ENCODE data around the gene ALDH4A1.
A peak's percentile ranks its signal among the peaks of the same experiment; 100 is the strongest.

The ALDH4A1 gene

DNA sequence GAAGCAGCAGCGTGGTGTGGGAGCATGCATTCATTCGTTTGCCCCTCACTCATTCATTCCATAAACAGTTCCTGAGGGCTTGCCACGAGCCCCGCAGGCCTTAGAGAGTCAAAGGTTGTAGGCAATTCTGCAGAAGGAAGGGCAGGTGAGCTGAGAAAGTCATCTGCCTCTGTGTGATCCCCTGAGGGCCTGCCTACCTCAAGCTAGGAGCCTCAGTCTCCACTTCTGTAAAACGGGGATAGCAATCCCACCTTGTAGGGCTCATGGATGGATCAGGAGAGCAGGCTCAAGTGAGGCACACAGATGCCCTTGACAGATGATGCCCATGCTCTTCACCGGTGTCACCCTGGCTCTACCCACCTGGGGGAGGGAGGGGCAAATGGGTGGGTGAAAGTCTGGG, 26.6 kb upstream of the ALDH4A1 start:
- Histone ChIP-seq H3K27me3 (ENCODE audit: control insufficient read depth in 2 of 2, insufficient read depth in 2 of 2, low read length in 2 of 2) (no peaks in the 10 kb centered on the region), H3K9me3 (ENCODE audit: control insufficient read depth in 2 of 2, low read length in 2 of 2) (no peaks in the 10 kb centered on the region), H3K36me3 (ENCODE audit: control insufficient read depth in 2 of 2, insufficient read depth in 2 of 2, low read length in 2 of 2) (no peaks in the 10 kb centered on the region), H3K27ac (ENCODE audit: low read depth in 2 of 2, low read length in 2 of 2) (no peak overlapping the region), H3K4me3 (ENCODE audit: low read length in 2 of 2) (no peak overlapping the region), H3K9ac (ENCODE audit: low read depth in 1 of 2, low read length in 2 of 2) (no peak overlapping the region), H3K4me1 (ENCODE audit: control insufficient read depth in 2 of 2, insufficient read depth in 2 of 2, low read length in 2 of 2) (peaks cover 15 to 23% of the 10 kb centered on the region in 2 donors)

DNA sequence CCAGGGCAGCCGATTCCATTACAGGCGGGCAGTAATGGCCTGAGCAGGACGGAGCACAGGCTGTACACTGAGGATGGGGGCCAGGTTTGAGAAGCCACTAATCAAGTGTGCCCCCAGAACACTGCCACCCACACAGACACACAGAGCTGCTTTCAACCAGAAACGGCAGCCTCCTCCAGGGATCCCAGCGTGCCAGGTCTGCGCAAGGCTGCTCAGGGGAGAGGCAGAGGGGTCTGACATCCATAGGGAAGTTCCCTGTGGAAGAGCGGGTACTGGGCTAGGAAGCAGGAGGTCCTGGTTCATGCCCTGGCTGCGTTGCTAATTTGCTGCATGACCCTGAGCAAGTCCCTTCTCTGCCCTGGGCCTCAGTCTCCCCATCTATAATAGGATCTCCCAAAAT, 26.1 kb upstream of the ALDH4A1 start:
- Histone ChIP-seq H3K9ac (ENCODE audit: low read depth in 1 of 2, low read length in 2 of 2) (no peak overlapping the region), H3K9me3 (ENCODE audit: control insufficient read depth in 2 of 2, low read length in 2 of 2) (no peaks in the 10 kb centered on the region), H3K4me3 (ENCODE audit: low read length in 2 of 2) (no peak overlapping the region), H3K27me3 (ENCODE audit: control insufficient read depth in 2 of 2, insufficient read depth in 2 of 2, low read length in 2 of 2) (no peaks in the 10 kb centered on the region), H3K27ac (ENCODE audit: low read depth in 2 of 2, low read length in 2 of 2) (peak overlapping the region in 1 of 2 donors; percentile 88), H3K4me1 (ENCODE audit: control insufficient read depth in 2 of 2, insufficient read depth in 2 of 2, low read length in 2 of 2) (peaks cover 18 to 27% of the 10 kb centered on the region in 2 donors), H3K36me3 (ENCODE audit: control insufficient read depth in 2 of 2, insufficient read depth in 2 of 2, low read length in 2 of 2) (no peaks in the 10 kb centered on the region)

DNA sequence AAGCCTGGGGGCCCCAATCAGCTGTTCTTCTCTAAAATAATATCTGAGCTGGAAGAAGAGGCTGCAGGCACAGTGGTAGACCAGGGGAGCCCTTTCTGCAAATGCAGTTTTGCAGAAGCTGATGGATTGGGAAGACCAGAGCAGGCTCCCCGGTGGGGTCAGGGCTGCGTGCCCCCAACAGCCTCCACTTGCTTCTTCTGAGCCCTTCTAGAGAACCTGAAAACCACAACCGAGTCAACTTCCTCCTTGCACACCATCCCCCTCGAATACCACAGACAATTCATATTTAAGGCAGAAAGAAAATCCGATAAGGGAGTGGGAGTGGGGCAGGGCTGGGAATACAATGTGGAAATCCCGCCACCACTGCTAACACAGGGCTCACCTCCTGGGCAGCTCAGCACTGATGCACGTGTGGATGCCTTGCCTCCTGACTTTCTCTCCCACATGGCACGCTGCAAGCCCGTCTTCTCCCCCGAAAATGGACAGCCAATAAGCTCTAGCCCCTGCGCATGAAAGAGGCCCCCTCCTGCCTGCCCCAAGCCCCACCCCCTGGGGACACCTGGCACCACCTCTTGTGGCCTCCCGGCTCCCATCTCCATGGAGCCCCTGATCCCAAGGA, 25.4 kb upstream of the ALDH4A1 start:
- peak overlapping the region in 1 of 2 donors; percentile 63 for H3K9ac ChIP-seq (ENCODE audit: low read depth in 1 of 2, low read length in 2 of 2)

DNA sequence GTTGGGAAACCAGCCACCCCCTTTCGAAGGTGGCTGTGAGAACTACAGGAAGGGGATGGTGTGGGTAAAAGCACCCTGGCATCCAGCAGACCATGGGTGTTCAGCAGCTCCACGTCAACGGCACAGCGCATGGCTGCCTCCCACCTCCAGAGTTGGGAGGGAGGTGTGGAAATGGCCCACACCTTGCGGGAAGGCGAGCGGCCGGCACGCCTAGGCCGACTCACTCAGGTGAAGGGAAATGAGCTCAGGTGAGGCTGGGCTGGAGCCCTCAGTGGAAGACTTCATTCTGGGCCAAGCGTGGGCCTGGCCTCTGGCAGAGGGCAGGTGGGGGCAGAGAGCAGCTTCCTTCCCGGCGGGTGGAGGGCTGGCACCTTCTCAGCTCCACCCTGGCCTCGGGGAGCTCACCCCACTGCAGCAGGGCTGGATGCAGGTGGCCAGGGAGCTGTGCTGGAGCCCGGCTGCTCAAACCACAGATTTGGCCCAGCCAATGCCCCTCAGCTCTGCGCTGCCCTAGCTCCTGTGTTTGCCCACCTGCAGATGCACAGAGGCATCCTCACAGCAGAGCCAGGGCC, 24.8 kb upstream of the ALDH4A1 start:
- H3K4me3 ChIP-seq (ENCODE audit: low read length in 2 of 2) = peak overlapping the region in 1 of 2 donors; percentile 23
- peak overlapping the region; percentile 68 to 88 for H3K27ac ChIP-seq (ENCODE audit: low read depth in 2 of 2, low read length in 2 of 2)
- no peaks in the 10 kb centered on the region for H3K36me3 ChIP-seq (ENCODE audit: control insufficient read depth in 2 of 2, insufficient read depth in 2 of 2, low read length in 2 of 2)
- no peaks in the 10 kb centered on the region for H3K27me3 ChIP-seq (ENCODE audit: control insufficient read depth in 2 of 2, insufficient read depth in 2 of 2, low read length in 2 of 2)
- H3K4me1 ChIP-seq (ENCODE audit: control insufficient read depth in 2 of 2, insufficient read depth in 2 of 2, low read length in 2 of 2) = peaks cover 28 to 33% of the 10 kb centered on the region in 2 donors
- H3K9ac ChIP-seq (ENCODE audit: low read depth in 1 of 2, low read length in 2 of 2) = peak overlapping the region; percentile 37 to 63
- no peaks in the 10 kb centered on the region for H3K9me3 ChIP-seq (ENCODE audit: control insufficient read depth in 2 of 2, low read length in 2 of 2)

More for the DNA sequence above, 25.4 kb upstream of the ALDH4A1 start:
- Histone ChIP-seq H3K4me1 (ENCODE audit: control insufficient read depth in 2 of 2, insufficient read depth in 2 of 2, low read length in 2 of 2) (peaks cover 23 to 28% of the 10 kb centered on the region in 2 donors), H3K27me3 (ENCODE audit: control insufficient read depth in 2 of 2, insufficient read depth in 2 of 2, low read length in 2 of 2) (no peaks in the 10 kb centered on the region), H3K36me3 (ENCODE audit: control insufficient read depth in 2 of 2, insufficient read depth in 2 of 2, low read length in 2 of 2) (no peaks in the 10 kb centered on the region), H3K9me3 (ENCODE audit: control insufficient read depth in 2 of 2, low read length in 2 of 2) (no peaks in the 10 kb centered on the region), H3K4me3 (ENCODE audit: low read length in 2 of 2) (peak overlapping the region in 1 of 2 donors; percentile 23), H3K27ac (ENCODE audit: low read depth in 2 of 2, low read length in 2 of 2) (peak overlapping the region in 1 of 2 donors; percentile 88)

DNA sequence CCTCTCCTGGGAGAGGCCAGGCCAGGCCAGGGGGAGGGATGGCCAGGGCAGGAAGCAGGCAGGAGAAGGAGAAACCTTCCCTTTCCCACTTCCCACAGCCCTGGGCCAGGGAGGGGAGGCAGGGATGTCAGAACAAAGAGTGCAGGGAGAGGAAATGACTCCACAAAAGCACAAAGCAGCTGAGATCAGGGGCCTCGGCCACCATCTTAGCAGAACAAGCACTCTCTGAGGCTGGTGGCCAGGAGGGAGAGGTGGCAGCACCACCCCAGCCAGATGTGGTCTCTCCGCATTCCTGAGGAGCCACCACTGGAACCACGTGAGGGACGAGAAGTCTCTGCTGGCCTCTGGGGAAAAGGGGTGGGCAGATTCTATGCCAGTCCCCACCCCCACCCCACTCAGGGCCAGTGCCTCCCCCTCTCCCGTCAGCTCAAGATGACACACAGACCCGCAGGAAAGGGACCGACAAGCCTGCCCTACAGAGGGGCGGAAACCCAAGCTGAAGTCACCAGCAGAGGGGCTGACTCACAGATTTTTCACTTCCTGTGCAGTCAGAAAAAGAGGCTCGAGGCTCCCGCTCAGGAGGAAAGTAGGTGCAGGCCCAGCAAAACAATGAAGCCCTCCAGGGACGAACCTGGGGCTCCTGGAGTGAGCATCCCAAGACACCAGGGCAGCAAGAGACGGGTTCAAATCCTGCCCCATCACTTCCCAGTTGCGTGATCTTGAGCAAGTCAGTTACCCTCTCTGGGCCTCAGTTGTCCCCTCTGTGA, 24.1 kb upstream of the ALDH4A1 start:
- Histone ChIP-seq H3K4me1 (ENCODE audit: control insufficient read depth in 2 of 2, insufficient read depth in 2 of 2, low read length in 2 of 2) (peaks cover 34 to 36% of the 10 kb centered on the region in 2 donors), H3K9me3 (ENCODE audit: control insufficient read depth in 2 of 2, low read length in 2 of 2) (no peaks in the 10 kb centered on the region), H3K4me3 (ENCODE audit: low read length in 2 of 2) (peak overlapping the region in 1 of 2 donors; percentile 28), H3K27ac (ENCODE audit: low read depth in 2 of 2, low read length in 2 of 2) (peak overlapping the region; percentile 68 to 88), H3K9ac (ENCODE audit: low read depth in 1 of 2, low read length in 2 of 2) (peak overlapping the region; percentile 37 to 63), H3K36me3 (ENCODE audit: control insufficient read depth in 2 of 2, insufficient read depth in 2 of 2, low read length in 2 of 2) (no peaks in the 10 kb centered on the region), H3K27me3 (ENCODE audit: control insufficient read depth in 2 of 2, insufficient read depth in 2 of 2, low read length in 2 of 2) (no peaks in the 10 kb centered on the region)

DNA sequence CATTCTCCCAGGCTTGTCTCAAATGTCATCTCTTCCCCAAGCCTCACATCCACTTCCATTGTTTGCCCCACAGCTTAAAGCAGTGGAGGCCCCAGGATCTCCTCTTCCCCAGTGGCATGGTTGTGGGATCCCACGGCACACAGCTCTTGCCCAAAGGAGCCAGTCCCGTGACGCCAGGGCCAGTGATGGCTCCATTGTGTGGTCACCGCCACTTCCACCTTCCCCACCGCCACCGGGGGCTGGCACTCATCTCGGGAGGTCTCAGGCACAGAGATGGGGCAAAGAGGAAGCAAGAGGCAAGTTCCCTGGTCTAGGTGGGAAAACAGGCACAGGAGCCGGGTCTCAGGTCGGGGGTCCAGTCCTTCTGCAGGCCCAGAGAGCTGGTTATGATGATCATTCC, 22.9 kb upstream of the ALDH4A1 start:
- Histone ChIP-seq H3K36me3 (ENCODE audit: control insufficient read depth in 2 of 2, insufficient read depth in 2 of 2, low read length in 2 of 2) (peaks cover 5% of the 10 kb centered on the region in 2 donors), H3K27me3 (ENCODE audit: control insufficient read depth in 2 of 2, insufficient read depth in 2 of 2, low read length in 2 of 2) (no peaks in the 10 kb centered on the region), H3K4me1 (ENCODE audit: control insufficient read depth in 2 of 2, insufficient read depth in 2 of 2, low read length in 2 of 2) (peaks cover 34 to 36% of the 10 kb centered on the region in 2 donors), H3K9ac (ENCODE audit: low read depth in 1 of 2, low read length in 2 of 2) (no peak overlapping the region), H3K9me3 (ENCODE audit: control insufficient read depth in 2 of 2, low read length in 2 of 2) (no peaks in the 10 kb centered on the region), H3K4me3 (ENCODE audit: low read length in 2 of 2) (no peak overlapping the region), H3K27ac (ENCODE audit: low read depth in 2 of 2, low read length in 2 of 2) (no peak overlapping the region)

DNA sequence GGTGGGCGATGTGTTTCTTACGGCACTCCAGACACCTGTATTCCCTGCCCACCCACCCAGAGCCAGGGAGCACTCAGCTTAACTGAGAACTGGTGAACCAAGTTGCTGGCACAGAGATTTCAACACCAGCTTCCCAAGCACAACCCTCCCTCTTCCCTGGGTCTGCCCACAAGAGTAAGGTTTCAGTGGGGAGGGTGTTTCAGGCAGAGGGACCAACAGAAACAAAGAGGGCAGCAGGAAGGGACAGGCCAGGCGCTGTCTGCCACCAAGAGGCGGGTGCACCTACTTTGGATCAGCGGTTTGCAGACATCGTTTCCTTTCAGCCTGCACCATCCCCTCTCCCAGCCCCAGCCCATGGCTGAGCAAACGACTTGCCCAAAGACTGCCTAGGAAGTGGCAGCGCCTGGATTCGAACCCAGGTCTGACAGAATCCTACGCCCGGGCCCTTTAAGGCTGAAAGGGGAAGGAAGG, 21.9 kb upstream of the ALDH4A1 start:
- Histone ChIP-seq H3K27ac (ENCODE audit: low read depth in 2 of 2, low read length in 2 of 2) (no peak overlapping the region), H3K9me3 (ENCODE audit: control insufficient read depth in 2 of 2, low read length in 2 of 2) (no peaks in the 10 kb centered on the region), H3K4me3 (ENCODE audit: low read length in 2 of 2) (no peak overlapping the region), H3K36me3 (ENCODE audit: control insufficient read depth in 2 of 2, insufficient read depth in 2 of 2, low read length in 2 of 2) (peaks cover 5% of the 10 kb centered on the region in 2 donors), H3K27me3 (ENCODE audit: control insufficient read depth in 2 of 2, insufficient read depth in 2 of 2, low read length in 2 of 2) (no peaks in the 10 kb centered on the region), H3K9ac (ENCODE audit: low read depth in 1 of 2, low read length in 2 of 2) (no peak overlapping the region), H3K4me1 (ENCODE audit: control insufficient read depth in 2 of 2, insufficient read depth in 2 of 2, low read length in 2 of 2) (peaks cover 32 to 36% of the 10 kb centered on the region in 2 donors)

DNA sequence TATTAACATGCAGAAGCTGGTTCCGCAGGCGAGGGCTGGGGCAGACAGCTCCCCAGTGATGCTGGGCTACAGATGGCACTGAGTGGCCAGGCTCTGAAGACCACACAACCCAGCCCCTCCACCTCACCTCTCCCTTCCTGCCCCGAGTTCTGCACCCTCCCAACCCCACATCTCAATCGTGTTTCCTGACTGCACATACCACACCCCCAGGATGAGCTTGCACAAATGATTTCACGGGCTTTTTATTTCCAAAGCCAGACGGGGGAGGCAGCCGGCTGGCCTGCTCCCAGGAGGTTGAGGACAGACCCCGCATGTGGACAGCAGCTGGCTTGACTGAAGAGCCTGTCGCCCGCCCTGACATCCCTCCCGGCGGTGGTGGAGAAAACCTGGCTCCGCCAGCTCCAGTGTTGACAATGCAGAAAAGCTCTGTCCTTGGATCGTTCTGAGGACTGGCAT, 21.4 kb upstream of the ALDH4A1 start:
- peaks cover 5 to 6% of the 10 kb centered on the region in 2 donors for H3K36me3 ChIP-seq (ENCODE audit: control insufficient read depth in 2 of 2, insufficient read depth in 2 of 2, low read length in 2 of 2)
- no peak overlapping the region for H3K4me3 ChIP-seq (ENCODE audit: low read length in 2 of 2)
- no peak overlapping the region for H3K9ac ChIP-seq (ENCODE audit: low read depth in 1 of 2, low read length in 2 of 2)
- H3K4me1 ChIP-seq (ENCODE audit: control insufficient read depth in 2 of 2, insufficient read depth in 2 of 2, low read length in 2 of 2) = peaks cover 32 to 36% of the 10 kb centered on the region in 2 donors
- H3K27me3 ChIP-seq (ENCODE audit: control insufficient read depth in 2 of 2, insufficient read depth in 2 of 2, low read length in 2 of 2) = no peaks in the 10 kb centered on the region
- no peaks in the 10 kb centered on the region for H3K9me3 ChIP-seq (ENCODE audit: control insufficient read depth in 2 of 2, low read length in 2 of 2)
- H3K27ac ChIP-seq (ENCODE audit: low read depth in 2 of 2, low read length in 2 of 2) = no peak overlapping the region

DNA sequence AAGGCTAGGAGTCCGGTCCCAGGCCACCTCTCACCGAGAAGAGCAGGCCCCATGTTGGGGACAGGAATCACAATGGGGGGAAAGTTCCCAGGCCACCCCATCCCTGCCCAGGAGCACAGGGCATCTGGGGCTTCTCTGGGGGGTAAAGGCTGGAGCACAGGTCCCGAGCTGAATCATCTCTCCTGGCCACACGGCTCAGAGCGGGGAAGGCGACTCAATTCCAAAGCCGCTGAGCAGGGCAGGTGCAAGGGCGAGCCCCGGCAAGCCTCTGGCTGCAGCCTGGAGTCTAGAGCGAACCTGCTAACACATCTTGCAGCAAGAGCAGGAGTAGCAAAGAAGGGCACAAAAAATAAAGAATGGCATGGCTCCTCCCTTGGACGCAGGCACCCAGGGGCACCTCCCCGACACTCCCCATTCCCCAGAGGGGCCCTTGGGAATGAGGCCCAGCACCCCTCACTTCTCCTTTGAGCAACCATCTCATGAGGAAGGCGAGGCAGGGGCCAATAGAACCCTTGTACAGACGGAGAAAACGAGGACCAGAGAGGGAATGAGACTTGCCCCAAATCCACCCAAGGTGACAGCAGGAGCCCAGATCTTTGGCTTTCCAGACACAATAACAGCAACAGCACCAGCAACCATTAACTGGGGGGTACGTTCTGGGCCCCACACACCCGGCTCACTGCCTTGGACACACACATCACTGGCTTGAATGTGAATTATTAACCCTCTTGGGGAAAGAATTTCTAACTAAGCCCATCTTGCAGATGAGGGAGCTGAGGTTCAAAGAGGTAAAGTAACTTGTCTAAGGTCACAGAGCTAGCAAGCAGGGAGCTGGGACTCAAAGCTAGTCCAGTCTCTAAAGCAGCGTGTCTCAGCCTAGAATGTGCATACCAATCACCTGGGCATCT, 20.7 kb upstream of the ALDH4A1 start:
- Histone ChIP-seq H3K4me1 (ENCODE audit: control insufficient read depth in 2 of 2, insufficient read depth in 2 of 2, low read length in 2 of 2) (peaks cover 28 to 32% of the 10 kb centered on the region in 2 donors), H3K4me3 (ENCODE audit: low read length in 2 of 2) (no peak overlapping the region), H3K9me3 (ENCODE audit: control insufficient read depth in 2 of 2, low read length in 2 of 2) (no peaks in the 10 kb centered on the region)

More for the DNA sequence above, 20.7 kb upstream of the ALDH4A1 start:
- Histone ChIP-seq H3K36me3 (ENCODE audit: control insufficient read depth in 2 of 2, insufficient read depth in 2 of 2, low read length in 2 of 2) (peaks cover 5 to 8% of the 10 kb centered on the region in 2 donors), H3K27ac (ENCODE audit: low read depth in 2 of 2, low read length in 2 of 2) (peak overlapping the region; percentile 76 to 77), H3K9ac (ENCODE audit: low read depth in 1 of 2, low read length in 2 of 2) (peak overlapping the region in 1 of 2 donors; percentile 60), H3K27me3 (ENCODE audit: control insufficient read depth in 2 of 2, insufficient read depth in 2 of 2, low read length in 2 of 2) (no peaks in the 10 kb centered on the region)

Data from mucosa of rectum (tissue), 2 donors.